ENCODE data around the gene QDPR. TPM values are rescaled to one million over a fixed set of nuclear protein-coding genes. Genes with fewer than 3 reads are reported as not detected.

Gene QDPR
- total RNA-seq, 1 donor from 2014 or later = 32.7 TPM

- H3K27ac ChIP-seq = no peak overlapping the region
- no peak overlapping the region for H3K4me3 ChIP-seq
- no peak for DNase-seq (ENCODE audit: low spot score in 2 of 2)
- no peaks in the 10 kb centered on the region for H3K36me3 ChIP-seq
- no peak for TF ChIP-seq CTCF (IDR thresholded peaks at IDR 0.05)
- H3K9me3 ChIP-seq = no peaks in the 10 kb centered on the region
- H3K27me3 ChIP-seq = no peaks in the 10 kb centered on the region
- intact Hi-C loops (cut with DNase I) = no loop called here
- no peaks in the 10 kb centered on the region for H3K4me1 ChIP-seq
Observed at GRCh38 chr4:17535242-17535641, 23.4 kb upstream of the QDPR start.

- H3K27ac ChIP-seq = no peak overlapping the region
- no peaks in the 10 kb centered on the region for H3K36me3 ChIP-seq
- no peak overlapping the region for H3K4me3 ChIP-seq
- H3K9me3 ChIP-seq = no peaks in the 10 kb centered on the region
- no peaks in the 10 kb centered on the region for H3K27me3 ChIP-seq
- no peak for TF ChIP-seq CTCF (IDR thresholded peaks at IDR 0.05)
- DNase-seq (ENCODE audit: low spot score in 2 of 2) = no peak
- H3K4me1 ChIP-seq = no peaks in the 10 kb centered on the region
- intact Hi-C loops (cut with DNase I) = no loop called here
Observed at GRCh38 chr4:17534705-17535104, 22.8 kb upstream of the QDPR start.

- Histone ChIP-seq H3K9me3 (no peaks in the 10 kb centered on the region), H3K27me3 (no peaks in the 10 kb centered on the region), H3K4me1 (no peaks in the 10 kb centered on the region), H3K27ac (no peak overlapping the region), H3K36me3 (no peaks in the 10 kb centered on the region), H3K4me3 (no peak overlapping the region)
- DNase-seq (ENCODE audit: low spot score in 2 of 2) = no peak
- no peak for TF ChIP-seq CTCF (IDR thresholded peaks at IDR 0.05)
- intact Hi-C loops (cut with DNase I) = no loop called here
Observed at GRCh38 chr4:17531538-17532285, 19.8 kb upstream of the QDPR start.

- TF ChIP-seq CTCF (IDR thresholded peaks at IDR 0.05) = no peak
Observed at GRCh38 chr4:17528551-17529165, 16.8 kb upstream of the QDPR start.

GRCh38 chr4:17526695-17527477 is 15.0 kb upstream of the QDPR start:
- TF ChIP-seq CTCF (IDR thresholded peaks at IDR 0.05) = no peak
- H3K9me3 ChIP-seq = no peaks in the 10 kb centered on the region
- H3K27ac ChIP-seq = no peak overlapping the region
- H3K4me3 ChIP-seq = no peak overlapping the region
- no peaks in the 10 kb centered on the region for H3K27me3 ChIP-seq
- H3K4me1 ChIP-seq = no peaks in the 10 kb centered on the region
- no peaks in the 10 kb centered on the region for H3K36me3 ChIP-seq
- intact Hi-C loops (cut with DNase I) = no loop called here
- DNase-seq (ENCODE audit: low spot score in 2 of 2) = no peak

More at GRCh38 chr4:17528551-17529165, 16.8 kb upstream of the QDPR start:
- H3K9me3 ChIP-seq = no peaks in the 10 kb centered on the region
- H3K4me1 ChIP-seq = no peaks in the 10 kb centered on the region
- H3K36me3 ChIP-seq = no peaks in the 10 kb centered on the region
- no peak for DNase-seq (ENCODE audit: low spot score in 2 of 2)
- H3K27ac ChIP-seq = no peak overlapping the region
- H3K27me3 ChIP-seq = no peaks in the 10 kb centered on the region
- intact Hi-C loops (cut with DNase I) = no loop called here
- no peak overlapping the region for H3K4me3 ChIP-seq
